CD14-positive monocyte (primary cell): ENCODE data around the gene YIPF3. TPM values are rescaled to one million over a fixed set of nuclear protein-coding genes. Genes with fewer than 3 reads are reported as not detected.

Experiments
- DNase-seq, 3 donors: peaks; one replicate each; pipeline ENCODE4 v3.0.0-alpha.2; 2011 to 2022
- H2AFZ ChIP-seq: 2 replicates; pipeline ENCODE4 v1.6.0; 2012; ENCODE audit warnings: mild to moderate bottlenecking, low read depth, low read length, inconsistent platforms; ENCODE audit not compliant: insufficient read depth, poor library complexity, severe bottlenecking
- H3K27ac ChIP-seq, 2 donors: 1 replicate in 1 of 2; 2 replicates in 1 of 2; pipeline ENCODE4 v1.5.1; 2012 to 2013; ENCODE audit warnings: low read length in 2 of 2, control low read depth in 1 of 2, inconsistent platforms in 1 of 2, low read depth in 1 of 2, mild to moderate bottlenecking in 1 of 2
- H3K27me3 ChIP-seq, 2 donors: one replicate each; pipeline versions ENCODE4 v1.6.0 to v1.6.1; 2011 to 2013; ENCODE audit warnings: low read length in 2 of 2; ENCODE audit not compliant: control insufficient read depth in 2 of 2, insufficient read depth in 2 of 2
- H3K36me3 ChIP-seq, 2 donors: replicated peaks in 1 of 2; 1 replicate in 1 of 2; 2 replicates in 1 of 2; pipeline versions ENCODE4 v1.5.1 to v1.6.1; 2012 to 2013; ENCODE audit warnings: low read length in 2 of 2, control low read depth in 1 of 2, inconsistent platforms in 1 of 2, mild to moderate bottlenecking in 1 of 2; ENCODE audit not compliant: insufficient read depth in 2 of 2, control insufficient read depth in 1 of 2
- H3K4me1 ChIP-seq, 2 donors: 1 replicate in 1 of 2; 2 replicates in 1 of 2; pipeline versions ENCODE4 v1.5.1 to v1.6.1; 2012 to 2013; ENCODE audit warnings: low read length in 2 of 2, control low read depth in 1 of 2, inconsistent platforms in 1 of 2, mild to moderate bottlenecking in 1 of 2, moderate library complexity in 1 of 2; ENCODE audit not compliant: insufficient read depth in 2 of 2, control insufficient read depth in 1 of 2
- H3K4me2 ChIP-seq: replicated peaks from 2 replicates; pipeline ENCODE3; 2012; ENCODE audit warnings: low read length, moderate library complexity, mild to moderate bottlenecking; ENCODE audit not compliant: poor library complexity, severe bottlenecking; ENCODE audit errors: extremely low read depth
- H3K4me3 ChIP-seq, 3 experiments: fragments of 200-600 bp in 1 of 3; sonication (generic) in 1 of 3; replicated peaks in 1 of 3; 1 replicate in 2 of 3; 2 replicates in 1 of 3; pipeline ENCODE4 v1.5.1; 2011 to 2013; ENCODE audit warnings: low read length in 3 of 3, mild to moderate bottlenecking in 3 of 3, control low read depth in 2 of 3, low read depth in 2 of 3, inconsistent platforms in 1 of 3, moderate library complexity in 1 of 3
- H3K79me2 ChIP-seq: 2 replicates; pipeline ENCODE4 v1.6.0; 2012; ENCODE audit warnings: mild to moderate bottlenecking, control low read depth, inconsistent platforms, low read length, moderate library complexity; ENCODE audit not compliant: insufficient read depth
- H3K9ac ChIP-seq: 2 replicates; pipeline ENCODE4 v1.6.0; 2017; ENCODE audit warnings: low read length, mild to moderate bottlenecking; ENCODE audit not compliant: insufficient read depth, poor library complexity, severe bottlenecking
- H3K9me3 ChIP-seq, 2 donors: replicated peaks in 1 of 2; 1 replicate in 1 of 2; 2 replicates in 1 of 2; pipeline versions ENCODE4 v1.5.1 to v1.6.1; 2012 to 2013; ENCODE audit warnings: low read length in 2 of 2, control low read depth in 1 of 2; ENCODE audit not compliant: control insufficient read depth in 1 of 2, insufficient read depth in 1 of 2
- H4K20me1 ChIP-seq: 2 replicates; pipeline ENCODE4 v1.6.0; 2012; ENCODE audit warnings: mild to moderate bottlenecking, low read length, control low read depth, moderate library complexity; ENCODE audit not compliant: insufficient read depth
- H3K27ac Mint-ChIP-seq, 7 donors: one replicate each; pipeline ENCODE4 v1.8.0; 2020; ENCODE audit warnings: mild to moderate bottlenecking in 7 of 7, mixed read lengths in 7 of 7, moderate library complexity in 6 of 7, inconsistent platforms in 2 of 7
- H3K27me3 Mint-ChIP-seq, 3 donors: one replicate each; pipeline ENCODE4 v1.8.0; 2021 to 2022; ENCODE audit warnings: low read depth in 3 of 3, mild to moderate bottlenecking in 3 of 3, mixed read lengths in 3 of 3, moderate library complexity in 3 of 3, inconsistent platforms in 1 of 3
- H3K36me3 Mint-ChIP-seq, 2 donors: one replicate each; pipeline ENCODE4 v1.8.0; 2020; ENCODE audit warnings: mixed read lengths in 2 of 2, inconsistent platforms in 1 of 2, mild to moderate bottlenecking in 1 of 2
- H3K4me1 Mint-ChIP-seq: one replicate; pipeline ENCODE4 v1.8.0; 2020; ENCODE audit warnings: mild to moderate bottlenecking, mixed read lengths
- H3K4me3 Mint-ChIP-seq, 2 donors: one replicate each; pipeline ENCODE4 v1.8.0; 2020; ENCODE audit warnings: mild to moderate bottlenecking in 2 of 2, mixed read lengths in 2 of 2, moderate library complexity in 1 of 2
- H3K9me3 Mint-ChIP-seq, 7 donors: one replicate each; pipeline ENCODE4 v1.8.0; 2020 to 2022; ENCODE audit warnings: mixed read lengths in 7 of 7, mild to moderate bottlenecking in 6 of 7, moderate library complexity in 6 of 7, inconsistent platforms in 2 of 7
- CTCF ChIP-seq: fragments of 200-600 bp; IDR thresholded peaks from one replicate; pipeline ENCODE4 v1.8.0; 2022; ENCODE audit warnings: antibody characterized with exemption, mild to moderate bottlenecking
- WGBS: methylation state at CpG from one replicate; pipeline ENCODE4 v1.1.5; 2013; ENCODE audit warnings: missing lambda C conversion rate; ENCODE audit not compliant: insufficient coverage; 5-methylcytosine and 5-hydroxymethylcytosine counted together
- intact Hi-C, 2 donors: fragments of 100-400 bp; cut with micrococcal nuclease; formaldehyde crosslinking; loops; one replicate each; pipeline versions ENCODE4 v1.15.0 to v1.15.1; 2023
- polyA plus RNA-seq, 3 donors: library from polyadenylated mRNA; depleted of rRNA in 1 of 3; unstranded in 2 of 3; stranded (reverse) in 1 of 3; fragments of 300-500 nt in 2 of 3; fragments of >200 nt in 1 of 3; fragmentation: Illumina TruSeq in 2 of 3; gene quantifications; 1 replicate in 2 of 3; 2 replicates in 1 of 3; pipeline ENCODE4 v1.2.3, GENCODE V29; 2012 to 2021

The YIPF3 gene
- polyA plus RNA-seq, 3 donors, result 112 to 126 (median 123) TPM

- no peak for TF ChIP-seq CTCF
- Mint-ChIP-seq H3K36me3 (peaks cover 36 to 45% of the 10 kb centered on the region in 2 donors), H3K4me3 (no peak overlapping the region), H3K9me3 (no peaks in the 10 kb centered on the region), H3K27ac (peak overlapping the region in 3 of 7 donors; percentile 26 to 76 (median 63)), H3K4me1 (peaks cover 8% of the 10 kb centered on the region), H3K27me3 (peaks cover 0 to 4% (median 0%) of the 10 kb centered on the region in 3 donors)
- WGBS, result 97% methylated on average over 4 of the region's 4 CpGs
- Histone ChIP-seq H3K4me1 (no peaks in the 10 kb centered on the region), H3K4me2 (no peak overlapping the region), H3K4me3 (no peak overlapping the region), H3K9ac (no peak overlapping the region), H3K79me2 (no peaks in the 10 kb centered on the region), H3K27ac (no peak overlapping the region), H3K27me3 (no peaks in the 10 kb centered on the region), H2AFZ (no peak overlapping the region), H3K9me3 (no peaks in the 10 kb centered on the region), H4K20me1 (peaks cover 44% of the 10 kb centered on the region), H3K36me3 (peaks cover 32 to 71% of the 10 kb centered on the region in 2 donors)
- no peak for DNase-seq
- intact Hi-C loops, result no loop called here
These were observed 22.0 kb downstream of the YIPF3 start for GRCh38 chr6:43494766-43495165.

GRCh38 chr6:43494321-43494720, 22.4 kb downstream of the YIPF3 start:
- Mint-ChIP-seq H3K27me3 (peaks cover 0 to 4% (median 0%) of the 10 kb centered on the region in 3 donors), H3K4me1 (peaks cover 8% of the 10 kb centered on the region), H3K27ac (no peak overlapping the region), H3K36me3 (peaks cover 32 to 43% of the 10 kb centered on the region in 2 donors), H3K4me3 (no peak overlapping the region), H3K9me3 (no peaks in the 10 kb centered on the region)
- Histone ChIP-seq H3K27ac (no peak overlapping the region), H3K4me3 (no peak overlapping the region), H2AFZ (no peak overlapping the region), H3K27me3 (no peaks in the 10 kb centered on the region), H3K4me2 (no peak overlapping the region), H3K9me3 (no peaks in the 10 kb centered on the region), H3K9ac (no peak overlapping the region), H4K20me1 (peaks cover 48% of the 10 kb centered on the region), H3K79me2 (no peaks in the 10 kb centered on the region), H3K36me3 (peaks cover 32 to 71% of the 10 kb centered on the region in 2 donors), H3K4me1 (no peaks in the 10 kb centered on the region)
- no peak for TF ChIP-seq CTCF
- intact Hi-C loops, result no loop called here
- no peak for DNase-seq
- WGBS, result 100% methylated on average over 2 of the region's 6 CpGs
